AG04450 (cell line): ENCODE measurements around the gene MAP1LC3B. TPM values are rescaled to one million over a fixed set of nuclear protein-coding genes. Genes with fewer than 3 reads are reported as not detected.

ENCODE experiments used
- CTCF ChIA-PET: fragments of 300-600, 350-600 bp; formaldehyde crosslinking; extraction: SDS; loops from one replicate; lab custom pipeline; 2022; ENCODE audit warnings: antibody characterized with exemption, inconsistent platforms; lab: Charles Lee
- POLR2A ChIA-PET: fragments of 350-600 bp; formaldehyde crosslinking; extraction: SDS; loops from one replicate; lab custom pipeline; 2021; ENCODE audit warnings: antibody characterized with exemption, inconsistent platforms; lab: Yijun Ruan, JAX
- DNase-seq: peaks from one replicate; pipeline ENCODE4 v3.0.0-alpha.2; 2011; ENCODE audit warnings: low read depth, low spot score
- H3K27ac ChIP-seq: one replicate; pipeline ENCODE4 v1.5.1; 2012; ENCODE audit warnings: low read depth, low read length, control low read depth
- H3K27me3 ChIP-seq: one replicate; pipeline ENCODE4 v1.6.0; 2012; ENCODE audit warnings: low read length; ENCODE audit not compliant: control insufficient read depth, insufficient read depth
- H3K4me3 ChIP-seq: 2 replicates; pipeline ENCODE4 v1.5.1; 2011; ENCODE audit warnings: mild to moderate bottlenecking, low read depth, low read length, control low read depth
- H3K9me3 ChIP-seq: 2 replicates; pipeline ENCODE4 v1.5.1; 2012; ENCODE audit warnings: low read length; ENCODE audit not compliant: control insufficient read depth, insufficient read depth
- polyA plus RNA-seq: library from polyadenylated mRNA; depleted of rRNA; stranded (reverse); fragments of >200 nt; gene quantifications from 2 replicates; pipeline ENCODE4 v1.2.3, GENCODE V29; 2011
- TF ChIP-seq, protein P1 (sequence below): IDR thresholded peaks from 2 replicates; pipeline ENCODE4 v1.5.1; 2011; ENCODE audit warnings: low read depth, low read length, control low read depth, inconsistent platforms

The MAP1LC3B gene
- polyA plus RNA-seq, 1 experiment, result 70.1 TPM

DNA sequence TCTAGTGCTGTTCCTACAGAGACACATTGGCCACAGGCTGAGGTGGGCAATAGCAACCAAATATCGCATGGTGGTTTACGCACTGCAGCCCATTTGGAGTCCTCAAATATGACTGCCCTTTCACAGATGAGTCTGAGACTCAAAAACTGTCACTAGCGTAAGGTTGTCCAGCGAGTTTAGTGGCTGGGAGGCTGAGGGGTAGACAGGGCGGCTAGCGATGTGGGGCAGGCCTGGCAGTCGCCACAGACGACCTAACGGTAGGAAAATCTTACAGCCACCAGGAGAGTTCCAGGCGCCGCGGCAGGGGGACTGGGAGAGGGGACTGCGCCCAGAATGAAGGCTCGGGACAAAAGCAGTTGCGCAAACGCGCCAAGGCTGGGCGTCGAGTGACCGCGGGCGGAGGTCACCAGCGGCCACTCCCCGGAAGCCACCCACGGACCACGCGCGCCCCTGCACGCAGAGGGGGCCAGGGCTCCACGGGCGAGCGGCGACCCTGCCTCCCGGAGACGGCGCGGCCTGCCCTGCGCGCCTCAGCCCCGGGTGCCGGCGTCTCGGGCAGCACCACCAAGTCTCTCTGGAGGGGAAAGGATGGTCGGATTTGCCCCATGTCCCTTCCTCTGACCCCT is 699 bp upstream of the MAP1LC3B start:
- CTCF ChIA-PET, result no interaction called here
- peak overlapping the region; percentile 71 for H3K27ac ChIP-seq
- no peaks in the 10 kb centered on the region for H3K9me3 ChIP-seq
- TF ChIP-seq, protein P1, sequence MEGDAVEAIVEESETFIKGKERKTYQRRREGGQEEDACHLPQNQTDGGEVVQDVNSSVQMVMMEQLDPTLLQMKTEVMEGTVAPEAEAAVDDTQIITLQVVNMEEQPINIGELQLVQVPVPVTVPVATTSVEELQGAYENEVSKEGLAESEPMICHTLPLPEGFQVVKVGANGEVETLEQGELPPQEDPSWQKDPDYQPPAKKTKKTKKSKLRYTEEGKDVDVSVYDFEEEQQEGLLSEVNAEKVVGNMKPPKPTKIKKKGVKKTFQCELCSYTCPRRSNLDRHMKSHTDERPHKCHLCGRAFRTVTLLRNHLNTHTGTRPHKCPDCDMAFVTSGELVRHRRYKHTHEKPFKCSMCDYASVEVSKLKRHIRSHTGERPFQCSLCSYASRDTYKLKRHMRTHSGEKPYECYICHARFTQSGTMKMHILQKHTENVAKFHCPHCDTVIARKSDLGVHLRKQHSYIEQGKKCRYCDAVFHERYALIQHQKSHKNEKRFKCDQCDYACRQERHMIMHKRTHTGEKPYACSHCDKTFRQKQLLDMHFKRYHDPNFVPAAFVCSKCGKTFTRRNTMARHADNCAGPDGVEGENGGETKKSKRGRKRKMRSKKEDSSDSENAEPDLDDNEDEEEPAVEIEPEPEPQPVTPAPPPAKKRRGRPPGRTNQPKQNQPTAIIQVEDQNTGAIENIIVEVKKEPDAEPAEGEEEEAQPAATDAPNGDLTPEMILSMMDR, result no peak
- DNase-seq, result no peak
- H3K27me3 ChIP-seq, result no peaks in the 10 kb centered on the region
- POLR2A ChIA-PET, result no interaction called here
- peak overlapping the region; percentile 67 for H3K4me3 ChIP-seq

DNA sequence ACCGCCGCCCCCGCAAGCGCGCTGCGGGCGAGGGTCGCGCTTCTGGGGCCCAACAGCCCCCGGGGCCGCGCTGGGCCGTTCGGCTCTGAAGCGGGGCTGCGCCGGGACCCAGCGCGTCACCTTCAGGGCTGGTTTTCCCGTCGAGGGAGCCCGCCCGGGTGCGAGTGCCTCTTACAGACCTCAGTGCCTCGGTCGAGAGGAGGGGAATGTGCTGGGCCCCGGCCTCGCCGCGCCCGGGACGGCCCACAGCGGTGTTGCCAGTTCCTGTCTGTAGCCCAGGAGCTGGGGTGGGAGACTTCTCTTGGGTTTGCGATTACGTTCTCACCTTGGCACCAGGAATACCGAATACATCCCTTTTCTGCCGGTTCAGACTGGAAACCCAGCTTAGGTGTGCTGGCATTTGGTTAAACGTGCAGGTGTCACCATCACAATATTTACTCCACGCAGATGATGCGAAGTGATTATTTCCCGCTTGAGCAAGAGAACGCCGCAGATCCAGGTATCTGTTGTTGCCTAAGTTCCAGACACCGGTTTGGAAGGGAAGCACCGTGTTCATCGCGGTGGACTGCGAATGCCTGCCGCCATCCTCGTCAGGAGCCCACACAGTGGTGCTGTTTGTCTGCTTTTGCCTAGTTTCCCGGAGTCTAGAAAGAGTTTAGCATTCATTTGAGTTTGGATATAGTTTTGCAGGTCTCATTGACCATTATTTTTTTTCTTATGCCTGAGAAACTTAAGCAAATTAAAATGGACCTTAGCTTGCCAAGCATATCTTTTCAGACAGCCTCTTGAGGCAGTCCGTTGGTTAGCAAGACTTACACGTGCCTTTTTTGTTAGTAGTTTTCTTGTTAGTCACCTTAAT is 914 bp downstream of the MAP1LC3B start:
- peak overlapping the region; percentile 48 for H3K27ac ChIP-seq
- CTCF ChIA-PET, result interaction anchor here (0.6 to 2.9 kb wide), 5 partner anchors 243 to 547 kb away, joined by 3 to 27 read pairs (median 4); no protein-coding TSS in a partner anchor
- POLR2A ChIA-PET, result interaction anchor here (0.7 to 1.9 kb wide), 2 partner anchors 9 to 76 kb away, joined by 3 to 13 read pairs; partner anchors contain the start of genes C16orf95 and FBXO31

DNA sequence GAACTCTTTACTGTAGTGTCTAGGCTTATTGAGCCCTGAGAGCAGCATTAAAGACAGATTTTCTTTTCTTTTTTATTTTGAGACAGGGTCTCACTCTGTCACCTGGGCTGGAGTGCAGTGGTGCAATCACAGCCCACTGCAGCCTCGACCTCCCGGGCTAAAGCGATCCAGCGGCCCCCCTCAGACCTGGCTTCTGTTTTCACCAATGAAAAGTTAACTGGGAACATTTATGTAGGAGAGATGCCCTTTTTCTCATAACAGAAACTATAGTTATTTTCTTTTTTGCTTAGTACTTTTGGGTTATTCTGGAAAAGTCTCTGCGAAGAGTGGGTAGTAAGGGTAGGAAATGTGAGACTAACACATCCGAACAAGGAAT is 1.5 kb downstream of the MAP1LC3B start:
- ChIA-PET CTCF (interaction anchor here (0.6 to 2.9 kb wide), 7 partner anchors 11 to 1318 kb away, joined by 3 to 27 read pairs (median 4); no protein-coding TSS in a partner anchor), POLR2A (interaction anchor here (0.7 to 1.9 kb wide), 2 partner anchors 10 to 77 kb away, joined by 3 to 13 read pairs; partner anchors contain the start of genes C16orf95 and FBXO31)
- TF ChIP-seq, protein P1, result no peak
- Histone ChIP-seq H3K27me3 (no peaks in the 10 kb centered on the region), H3K4me3 (peak overlapping the region; percentile 70), H3K9me3 (no peaks in the 10 kb centered on the region), H3K27ac (no peak overlapping the region)
- DNase-seq, result no peak

More for the DNA sequence above, 914 bp downstream of the MAP1LC3B start:
- no peak for DNase-seq
- TF ChIP-seq, protein P1, result peak; percentile 41
- no peaks in the 10 kb centered on the region for H3K27me3 ChIP-seq
- no peaks in the 10 kb centered on the region for H3K9me3 ChIP-seq
- peak overlapping the region; percentile 70 for H3K4me3 ChIP-seq

DNA sequence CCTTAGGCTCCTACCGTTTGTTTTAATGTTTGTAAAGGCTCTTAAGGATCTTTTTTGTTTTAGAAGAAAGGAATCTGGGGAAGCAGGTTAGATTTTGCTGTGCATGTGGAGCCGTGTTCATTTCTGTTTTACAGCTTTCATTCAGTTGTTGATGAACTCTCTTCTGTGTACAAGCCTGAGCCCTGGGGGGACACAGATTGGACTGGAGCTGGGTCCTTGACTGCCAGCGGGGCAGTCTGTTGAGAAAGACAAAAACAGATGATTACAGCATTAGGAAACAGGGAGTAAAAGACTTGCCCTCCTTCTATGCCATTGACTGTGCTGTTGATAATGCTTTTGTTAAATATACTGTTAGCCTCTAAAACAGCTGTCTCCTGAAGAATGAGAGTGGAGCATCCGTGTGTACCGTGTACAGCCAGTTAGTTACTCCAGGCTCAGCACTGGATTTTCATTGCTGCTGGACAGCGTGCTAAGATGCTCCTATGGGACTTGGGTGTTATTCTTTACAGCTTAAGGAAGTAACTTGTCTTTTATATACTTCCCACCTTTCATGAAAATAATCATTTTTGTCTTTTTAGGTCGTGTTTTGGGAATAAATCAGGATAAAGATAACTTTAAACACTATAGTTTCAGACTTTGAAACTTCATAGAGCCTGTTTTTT is 3.2 kb downstream of the MAP1LC3B start:
- H3K27ac ChIP-seq, result no peak overlapping the region
- CTCF ChIA-PET, result interaction anchor here (0.6 to 2.9 kb wide), 6 partner anchors 13 to 307 kb away, joined by 3 to 27 read pairs (median 4); no protein-coding TSS in a partner anchor
- no peak for DNase-seq
- H3K4me3 ChIP-seq, result no peak overlapping the region
- TF ChIP-seq, protein P1, result no peak
- H3K27me3 ChIP-seq, result no peaks in the 10 kb centered on the region
- POLR2A ChIA-PET, result interaction anchor here (1.3 kb wide), 1 partner anchor 78 kb away, joined by 3 read pairs; the partner anchor contains the start of gene C16orf95
- no peaks in the 10 kb centered on the region for H3K9me3 ChIP-seq
